HEK293 (cell line): ENCODE data around the gene ARHGAP25.

Experiments
- TCF7L2 ChIP-seq: IDR thresholded peaks from 2 replicates; pipeline ENCODE4 v1.6.1; 2011; ENCODE audit warnings: low read depth, mild to moderate bottlenecking, inconsistent platforms, low read length, moderate library complexity, borderline replicate concordance
- ZNF768 ChIP-seq: fragments of 450-650 bp; formaldehyde crosslinking; IDR thresholded peaks from 2 replicates; pipeline ENCODE4 v1.5.1; 2018; ENCODE audit warnings: missing biosample characterization, mild to moderate bottlenecking, missing genetic modification characterization
- TF ChIP-seq, protein P1 (sequence below): fragments of 450-650 bp; formaldehyde crosslinking; IDR thresholded peaks from 2 replicates; pipeline ENCODE4 v1.5.1; 2016; ENCODE audit warnings: missing biosample characterization, missing genetic modification characterization

DNA sequence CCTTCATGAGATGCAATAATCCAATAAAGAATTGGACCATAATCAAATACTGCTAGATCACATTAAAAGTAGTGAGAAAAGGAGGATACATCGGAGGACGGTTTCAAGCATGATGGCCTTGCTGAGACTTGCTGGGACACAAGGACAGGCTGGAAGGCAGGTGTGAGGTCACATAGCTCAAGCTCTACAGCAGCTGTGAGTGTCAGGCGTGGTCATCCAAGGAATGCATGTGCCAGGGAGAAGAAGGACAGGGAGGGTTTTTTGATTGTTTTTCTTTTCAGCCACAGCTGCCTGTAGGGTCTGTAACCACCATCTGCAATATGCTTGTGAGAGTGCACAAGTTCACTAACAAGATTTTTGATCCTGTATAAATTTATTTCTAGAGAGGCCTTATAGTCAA lies 79.0 kb downstream of the ARHGAP25 start:
- TF ChIP-seq, protein P1, sequence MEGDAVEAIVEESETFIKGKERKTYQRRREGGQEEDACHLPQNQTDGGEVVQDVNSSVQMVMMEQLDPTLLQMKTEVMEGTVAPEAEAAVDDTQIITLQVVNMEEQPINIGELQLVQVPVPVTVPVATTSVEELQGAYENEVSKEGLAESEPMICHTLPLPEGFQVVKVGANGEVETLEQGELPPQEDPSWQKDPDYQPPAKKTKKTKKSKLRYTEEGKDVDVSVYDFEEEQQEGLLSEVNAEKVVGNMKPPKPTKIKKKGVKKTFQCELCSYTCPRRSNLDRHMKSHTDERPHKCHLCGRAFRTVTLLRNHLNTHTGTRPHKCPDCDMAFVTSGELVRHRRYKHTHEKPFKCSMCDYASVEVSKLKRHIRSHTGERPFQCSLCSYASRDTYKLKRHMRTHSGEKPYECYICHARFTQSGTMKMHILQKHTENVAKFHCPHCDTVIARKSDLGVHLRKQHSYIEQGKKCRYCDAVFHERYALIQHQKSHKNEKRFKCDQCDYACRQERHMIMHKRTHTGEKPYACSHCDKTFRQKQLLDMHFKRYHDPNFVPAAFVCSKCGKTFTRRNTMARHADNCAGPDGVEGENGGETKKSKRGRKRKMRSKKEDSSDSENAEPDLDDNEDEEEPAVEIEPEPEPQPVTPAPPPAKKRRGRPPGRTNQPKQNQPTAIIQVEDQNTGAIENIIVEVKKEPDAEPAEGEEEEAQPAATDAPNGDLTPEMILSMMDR (tag by site-specific recombination): no peak
- TF ChIP-seq ZNF768 (tag by site-specific recombination): no peak
- TF ChIP-seq TCF7L2: no peak
